Mucosa of rectum (tissue), 2 donors: ENCODE measurements around the gene GRM7.

Source experiments
- H3K27ac ChIP-seq, 2 donors: one replicate each; pipeline ENCODE4 v1.7.0; 2013; ENCODE audit warnings: inconsistent platforms in 2 of 2, low read depth in 2 of 2, low read length in 2 of 2
- H3K27me3 ChIP-seq, 2 donors: one replicate each; pipeline ENCODE4 v1.7.0; 2013; ENCODE audit warnings: low read length in 2 of 2; ENCODE audit not compliant: control insufficient read depth in 2 of 2, insufficient read depth in 2 of 2
- H3K36me3 ChIP-seq, 2 donors: one replicate each; pipeline ENCODE4 v1.7.0; 2013; ENCODE audit warnings: low read length in 2 of 2; ENCODE audit not compliant: control insufficient read depth in 2 of 2, insufficient read depth in 2 of 2
- H3K4me1 ChIP-seq, 2 donors: one replicate each; pipeline ENCODE4 v1.7.0; 2013; ENCODE audit warnings: low read length in 2 of 2, mild to moderate bottlenecking in 1 of 2; ENCODE audit not compliant: control insufficient read depth in 2 of 2, insufficient read depth in 2 of 2
- H3K4me3 ChIP-seq, 2 donors: one replicate each; pipeline ENCODE4 v1.7.0; 2013; ENCODE audit warnings: low read length in 2 of 2
- H3K9ac ChIP-seq, 2 donors: one replicate each; pipeline ENCODE4 v1.7.0; 2013; ENCODE audit warnings: low read length in 2 of 2, low read depth in 1 of 2, mild to moderate bottlenecking in 1 of 2
- H3K9me3 ChIP-seq, 2 donors: one replicate each; pipeline ENCODE4 v1.7.0; 2013; ENCODE audit warnings: low read length in 2 of 2; ENCODE audit not compliant: control insufficient read depth in 2 of 2
- donor health status: healthy.
- donor health status: Normal muscosa, but diverticular disease.

Gene GRM7

DNA sequence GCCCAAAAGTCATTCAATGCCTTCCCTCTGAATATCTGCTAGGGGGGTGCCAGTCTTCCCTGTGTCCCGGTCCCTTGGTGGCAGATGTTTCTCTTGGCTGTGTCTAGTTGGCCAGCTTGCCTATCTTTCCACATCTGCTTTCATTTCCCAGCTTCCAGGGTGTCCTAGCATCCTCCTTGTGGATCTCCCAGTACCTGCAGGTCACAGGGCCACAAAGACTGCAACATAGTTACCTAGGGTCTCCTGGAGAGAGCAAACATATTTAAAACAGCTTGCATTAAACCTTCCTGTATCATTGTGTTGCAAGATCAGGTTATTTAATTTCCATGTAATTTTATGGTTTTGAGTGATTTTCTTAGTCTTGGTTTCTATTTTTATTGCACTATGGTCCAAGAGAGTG is 400.1 kb downstream of the GRM7 start:
- no peaks in the 10 kb centered on the region for H3K9me3 ChIP-seq
- no peaks in the 10 kb centered on the region for H3K27me3 ChIP-seq
- H3K27ac ChIP-seq, result no peak overlapping the region
- no peaks in the 10 kb centered on the region for H3K36me3 ChIP-seq
- H3K9ac ChIP-seq, result no peak overlapping the region
- H3K4me3 ChIP-seq, result no peak overlapping the region
- H3K4me1 ChIP-seq, result no peaks in the 10 kb centered on the region

DNA sequence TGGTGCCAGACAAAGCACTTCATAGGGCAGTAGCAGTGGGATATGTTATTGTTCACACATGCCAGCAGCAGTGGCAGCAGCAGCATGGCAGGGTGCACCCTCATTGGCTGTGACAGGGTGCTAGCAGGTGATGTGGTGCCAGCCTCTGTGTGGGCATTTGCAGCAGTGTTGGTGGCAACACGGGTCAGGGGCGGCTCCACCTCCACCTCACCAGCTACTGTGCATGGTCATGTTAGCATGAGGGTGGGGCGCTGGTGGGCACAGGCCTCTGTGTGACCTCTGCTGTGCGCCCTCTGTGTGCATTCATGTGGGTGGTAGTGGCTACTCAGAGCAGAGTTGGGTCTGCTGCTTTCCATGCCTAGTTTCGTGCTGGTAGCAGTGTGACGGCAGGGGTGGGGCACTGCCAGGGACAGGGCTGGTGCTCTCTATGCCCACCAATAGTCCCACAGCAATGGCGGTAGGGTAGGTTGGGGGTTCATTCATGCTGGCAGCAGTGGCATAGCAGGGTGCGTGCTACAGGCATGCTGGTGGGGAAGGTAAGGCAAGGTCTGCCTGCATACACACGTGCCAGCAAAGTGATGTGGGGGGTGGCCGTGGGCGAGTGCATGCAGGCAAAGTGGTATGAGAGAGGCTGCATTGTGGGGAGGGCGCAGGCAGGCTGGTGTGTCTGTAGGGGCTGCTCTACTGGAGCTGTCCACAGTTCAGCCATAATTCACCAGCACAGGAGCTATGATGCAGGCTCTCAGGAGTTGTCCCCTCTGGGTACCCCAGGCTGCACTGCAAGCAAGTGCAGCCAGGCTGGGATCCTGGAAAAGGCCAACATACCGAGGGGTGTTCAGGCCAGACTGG is 402.7 kb downstream of the GRM7 start:
- no peak overlapping the region for H3K27ac ChIP-seq
- no peak overlapping the region for H3K9ac ChIP-seq
- no peaks in the 10 kb centered on the region for H3K9me3 ChIP-seq
- H3K36me3 ChIP-seq, result no peaks in the 10 kb centered on the region
- H3K4me3 ChIP-seq, result no peak overlapping the region
- H3K4me1 ChIP-seq, result no peaks in the 10 kb centered on the region
- H3K27me3 ChIP-seq, result no peaks in the 10 kb centered on the region

GRCh38 chr3:7264196-7264526 is 403.2 kb downstream of the GRM7 start:
- no peak overlapping the region for H3K27ac ChIP-seq
- H3K9ac ChIP-seq, result no peak overlapping the region
- no peak overlapping the region for H3K4me3 ChIP-seq
- no peaks in the 10 kb centered on the region for H3K9me3 ChIP-seq
- H3K27me3 ChIP-seq, result no peaks in the 10 kb centered on the region
- no peaks in the 10 kb centered on the region for H3K36me3 ChIP-seq
- H3K4me1 ChIP-seq, result no peaks in the 10 kb centered on the region

DNA sequence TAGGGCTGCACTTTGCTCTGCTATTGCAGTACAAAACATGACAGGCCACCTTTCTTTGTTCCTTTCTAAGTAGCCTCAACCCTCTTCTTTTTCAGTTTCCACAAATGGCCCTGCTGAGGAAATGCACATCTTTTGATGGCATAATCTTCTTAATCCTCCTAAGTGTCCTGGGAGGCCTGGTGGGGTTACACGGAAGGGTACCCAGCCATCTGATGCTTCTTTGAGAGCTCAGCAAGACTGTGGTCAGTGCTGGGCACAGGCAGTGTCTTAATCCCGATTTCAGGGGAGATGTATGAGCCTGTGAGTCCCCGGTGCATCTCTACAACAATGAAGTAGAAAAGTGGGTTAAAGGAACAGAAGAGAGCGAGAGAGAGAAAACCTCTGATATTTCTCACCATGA is 404.8 kb downstream of the GRM7 start:
- Histone ChIP-seq H3K4me3 (no peak overlapping the region), H3K9me3 (no peaks in the 10 kb centered on the region), H3K27ac (no peak overlapping the region), H3K36me3 (no peaks in the 10 kb centered on the region), H3K9ac (no peak overlapping the region), H3K4me1 (no peaks in the 10 kb centered on the region), H3K27me3 (no peaks in the 10 kb centered on the region)

DNA sequence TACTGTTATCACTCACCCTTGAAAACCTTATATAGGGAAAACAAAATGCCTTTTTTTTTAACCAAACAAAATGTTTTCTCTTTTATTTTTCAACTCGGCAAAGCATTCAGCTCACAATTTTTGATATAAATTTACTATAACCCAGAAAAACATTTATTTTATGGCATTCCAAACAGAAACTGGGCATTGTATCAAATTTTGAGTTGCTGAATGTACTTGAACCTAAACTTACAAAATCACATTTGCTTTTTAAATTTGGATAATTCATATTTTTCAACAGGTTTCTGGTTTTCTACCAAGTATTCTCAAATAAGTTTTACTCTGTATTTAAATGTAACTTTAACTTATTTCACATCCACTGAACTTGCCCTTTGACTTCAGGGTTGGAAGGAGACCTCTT is 405.6 kb downstream of the GRM7 start:
- Histone ChIP-seq H3K36me3 (no peaks in the 10 kb centered on the region), H3K9me3 (no peaks in the 10 kb centered on the region), H3K9ac (no peak overlapping the region), H3K4me3 (no peak overlapping the region), H3K27ac (no peak overlapping the region), H3K27me3 (no peaks in the 10 kb centered on the region), H3K4me1 (no peaks in the 10 kb centered on the region)

GRCh38 chr3:7270731-7271130 is 409.8 kb downstream of the GRM7 start:
- no peaks in the 10 kb centered on the region for H3K36me3 ChIP-seq
- H3K9ac ChIP-seq, result no peak overlapping the region
- H3K27ac ChIP-seq, result no peak overlapping the region
- no peaks in the 10 kb centered on the region for H3K4me1 ChIP-seq
- no peaks in the 10 kb centered on the region for H3K27me3 ChIP-seq
- no peak overlapping the region for H3K4me3 ChIP-seq
- H3K9me3 ChIP-seq, result no peaks in the 10 kb centered on the region

GRCh38 chr3:7271631-7272030 is 410.7 kb downstream of the GRM7 start:
- no peak overlapping the region for H3K27ac ChIP-seq
- no peak overlapping the region for H3K9ac ChIP-seq
- H3K27me3 ChIP-seq, result no peaks in the 10 kb centered on the region
- no peak overlapping the region for H3K4me3 ChIP-seq
- no peaks in the 10 kb centered on the region for H3K36me3 ChIP-seq
- H3K4me1 ChIP-seq, result no peaks in the 10 kb centered on the region
- H3K9me3 ChIP-seq, result no peaks in the 10 kb centered on the region

DNA sequence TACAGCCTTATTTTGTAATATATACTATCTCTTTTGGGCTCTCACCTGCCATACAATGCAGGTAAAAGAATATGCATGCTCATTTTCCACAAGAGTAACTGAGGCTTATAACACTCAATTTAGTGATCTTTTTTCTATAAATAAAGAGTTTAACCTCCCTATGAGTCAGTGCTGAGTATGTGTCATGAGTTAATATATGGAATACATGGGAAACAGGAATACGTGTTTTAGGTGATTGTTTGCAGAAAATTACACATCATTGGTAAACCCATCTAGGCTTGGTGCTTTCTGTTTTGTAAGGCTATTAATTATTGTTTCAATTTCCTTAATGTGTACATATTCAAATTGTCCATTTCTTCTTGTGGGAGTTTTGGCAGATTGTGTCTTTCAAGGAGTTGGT is 411.3 kb downstream of the GRM7 start:
- H3K27ac ChIP-seq, result no peak overlapping the region
- no peaks in the 10 kb centered on the region for H3K9me3 ChIP-seq
- no peak overlapping the region for H3K4me3 ChIP-seq
- H3K27me3 ChIP-seq, result no peaks in the 10 kb centered on the region
- H3K9ac ChIP-seq, result no peak overlapping the region
- no peaks in the 10 kb centered on the region for H3K36me3 ChIP-seq
- H3K4me1 ChIP-seq, result no peaks in the 10 kb centered on the region

DNA sequence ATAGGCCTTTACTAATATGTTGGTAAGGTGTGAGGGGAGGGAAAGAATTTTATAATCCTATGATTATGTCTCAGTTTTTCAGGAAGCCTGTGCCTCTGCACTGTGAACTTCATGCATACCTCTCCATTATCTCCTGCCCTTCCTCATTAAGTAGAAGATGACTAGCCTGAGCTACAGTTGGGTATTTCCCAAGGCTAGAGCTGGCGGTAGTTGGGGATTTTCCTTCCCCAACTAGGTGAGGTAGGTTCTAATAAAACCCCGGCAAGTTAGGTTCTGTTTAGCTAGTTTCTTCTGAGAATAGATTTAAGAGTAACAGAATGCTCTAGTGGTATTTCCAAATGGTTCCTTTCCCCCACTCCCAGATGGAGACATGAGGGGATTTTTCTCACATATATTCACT is 414.5 kb downstream of the GRM7 start:
- Histone ChIP-seq H3K4me3 (no peak overlapping the region), H3K9me3 (no peaks in the 10 kb centered on the region), H3K9ac (no peak overlapping the region), H3K36me3 (no peaks in the 10 kb centered on the region), H3K27me3 (no peaks in the 10 kb centered on the region), H3K27ac (no peak overlapping the region), H3K4me1 (no peaks in the 10 kb centered on the region)

DNA sequence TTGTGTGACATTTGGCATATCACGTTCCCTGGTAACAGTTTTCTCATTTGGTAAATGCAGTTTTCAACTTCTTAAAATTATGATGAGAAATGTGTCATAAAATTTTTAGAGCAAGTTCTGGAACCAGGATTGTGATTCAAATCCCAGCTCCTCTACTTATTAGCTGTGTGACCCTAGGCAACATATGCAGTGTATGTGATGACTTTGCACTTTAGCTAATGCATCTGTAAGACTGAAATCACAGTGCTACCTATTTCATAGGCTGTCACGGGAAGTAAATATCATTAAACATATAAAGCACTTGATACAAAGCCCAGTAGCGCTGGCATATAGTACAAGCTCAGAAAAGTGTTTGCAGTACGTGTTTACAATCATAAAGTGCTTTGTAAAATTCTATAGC is 419.4 kb downstream of the GRM7 start:
- Histone ChIP-seq H3K4me1 (no peaks in the 10 kb centered on the region), H3K27ac (no peak overlapping the region)

GRCh38 chr3:7282988-7283387 is 422.1 kb downstream of the GRM7 start:
- no peaks in the 10 kb centered on the region for H3K36me3 ChIP-seq
- H3K27me3 ChIP-seq, result no peaks in the 10 kb centered on the region
- no peaks in the 10 kb centered on the region for H3K4me1 ChIP-seq
- no peaks in the 10 kb centered on the region for H3K9me3 ChIP-seq
- H3K4me3 ChIP-seq, result no peak overlapping the region
- no peak overlapping the region for H3K27ac ChIP-seq
- H3K9ac ChIP-seq, result no peak overlapping the region

More for the DNA sequence above, 419.4 kb downstream of the GRM7 start:
- no peaks in the 10 kb centered on the region for H3K36me3 ChIP-seq
- no peaks in the 10 kb centered on the region for H3K9me3 ChIP-seq
- no peaks in the 10 kb centered on the region for H3K27me3 ChIP-seq
- no peak overlapping the region for H3K9ac ChIP-seq
- H3K4me3 ChIP-seq, result no peak overlapping the region
